SK-N-SH (cell line): Measurements from ENCODE around the gene CUBN. TPM values are rescaled to one million over a fixed set of nuclear protein-coding genes. Genes with fewer than 3 reads are reported as not detected.

Experiments used
- CTCF ChIA-PET: fragments of 300-600, 350-600 bp; formaldehyde crosslinking; extraction: SDS; loops from one replicate; lab custom pipeline; 2021; lab: Yijun Ruan, JAX
- POLR2A ChIA-PET: fragments of 350-600 bp; sonication (Branson Sonifier 250); formaldehyde crosslinking; extraction: SDS; loops from one replicate; lab custom pipeline; 2020; ENCODE audit warnings: antibody characterized with exemption, inconsistent platforms; lab: Yijun Ruan, JAX
- DNase-seq: peaks from one replicate; pipeline ENCODE4 v3.0.0; 2012
- H2AFZ ChIP-seq: fragments of 200-600 bp; sonication (generic); 2 replicates; pipeline ENCODE4 v1.8.1; 2016; ENCODE audit warnings: antibody characterized with exemption, mild to moderate bottlenecking, low read depth
- H3F3A ChIP-seq: fragments of 200-600 bp; sonication (generic); replicated peaks from 2 replicates; pipeline ENCODE3; 2016; ENCODE audit warnings: antibody characterized with exemption, mild to moderate bottlenecking; ENCODE audit not compliant: insufficient read depth
- H3K27ac ChIP-seq, 2 experiments: fragments of 200-500 bp in 1 of 2; fragments of 200-600 bp in 1 of 2; sonication (Bioruptor generic) in 1 of 2; sonication (generic), shearing (Covaris generic) in 1 of 2; 2 replicates each; pipeline versions ENCODE4 v1.5.1 to v1.6.1; 2014 to 2016; ENCODE audit warnings: low read depth in 2 of 2, inconsistent platforms in 1 of 2, low read length in 1 of 2, mild to moderate bottlenecking in 1 of 2, mixed read lengths in 1 of 2
- H3K27me3 ChIP-seq: fragments of 200-600 bp; sonication (generic), shearing (Covaris generic); 2 replicates; pipeline ENCODE4 v1.6.1; 2016; ENCODE audit warnings: mixed run types; ENCODE audit not compliant: insufficient read depth
- H3K36me3 ChIP-seq, 2 experiments: fragments of 200-500 bp in 1 of 2; fragments of 200-600 bp in 1 of 2; sonication (Bioruptor generic) in 1 of 2; sonication (generic) in 1 of 2; replicated peaks in 1 of 2; 2 replicates each; pipeline versions ENCODE3 to v1.5.1; 2014 to 2016; ENCODE audit warnings: low read length in 1 of 2, mild to moderate bottlenecking in 1 of 2; ENCODE audit not compliant: insufficient read depth in 2 of 2, control insufficient read depth in 1 of 2
- H3K4me1 ChIP-seq, 2 experiments: fragments of 200-500 bp in 1 of 2; fragments of 200-600 bp in 1 of 2; sonication (Bioruptor generic) in 1 of 2; sonication (generic), shearing (Covaris generic) in 1 of 2; 2 replicates each; pipeline versions ENCODE4 v1.5.1 to v1.6.1; 2014 to 2016; ENCODE audit warnings: low read depth in 1 of 2, low read length in 1 of 2, mixed run types in 1 of 2; ENCODE audit not compliant: insufficient read depth in 2 of 2, control insufficient read depth in 1 of 2
- H3K4me2 ChIP-seq: fragments of 200-600 bp; sonication (generic), shearing (Covaris generic); 2 replicates; pipeline ENCODE4 v1.6.1; 2017; ENCODE audit warnings: mixed run types
- H3K4me3 ChIP-seq, 2 experiments: fragments of 200-500 bp in 1 of 2; fragments of 200-600 bp in 1 of 2; sonication (Bioruptor generic) in 1 of 2; sonication (generic), shearing (Covaris generic) in 1 of 2; 2 replicates each; pipeline versions ENCODE4 v1.5.1 to v1.8.1; 2014 to 2016; ENCODE audit warnings: low read depth in 2 of 2, inconsistent platforms in 1 of 2, low read length in 1 of 2, mild to moderate bottlenecking in 1 of 2, mixed read lengths in 1 of 2, moderate library complexity in 1 of 2
- H3K79me2 ChIP-seq: fragments of 200-600 bp; sonication (generic); 2 replicates; pipeline ENCODE4 v1.8.1; 2017; ENCODE audit warnings: mild to moderate bottlenecking; ENCODE audit not compliant: insufficient read depth
- H3K9ac ChIP-seq: fragments of 200-600 bp; sonication (generic); 2 replicates; pipeline ENCODE4 v1.6.1; 2017; ENCODE audit warnings: mixed run types
- H3K9me2 ChIP-seq: fragments of 200-600 bp; sonication (generic); 2 replicates; pipeline ENCODE4 v1.6.1; 2017; ENCODE audit warnings: mixed run types
- H3K9me3 ChIP-seq: fragments of 200-600 bp; sonication (generic); 2 replicates; pipeline ENCODE4 v1.6.1; 2017; ENCODE audit warnings: mixed run types, mild to moderate bottlenecking, moderate library complexity
- H4K20me1 ChIP-seq: fragments of 200-600 bp; sonication (generic); 2 replicates; pipeline ENCODE4 v1.6.1; 2017; ENCODE audit warnings: mild to moderate bottlenecking, mixed run types; ENCODE audit not compliant: insufficient read depth
- CHD2 ChIP-seq: fragments of 150-350 bp; IDR thresholded peaks from 2 replicates; pipeline ENCODE4 v1.6.1; 2018; ENCODE audit warnings: low read length; ENCODE audit not compliant: partially characterized antibody
- ELF1 ChIP-seq: IDR thresholded peaks from 2 replicates; pipeline ENCODE4 v1.4.0; 2012
- EP300 ChIP-seq, 2 experiments: IDR thresholded peaks; 2 replicates each; pipeline versions ENCODE4 v1.4.0 to v1.6.1; 2012; ENCODE audit warnings: borderline replicate concordance in 1 of 2, low read depth in 1 of 2, low read length in 1 of 2
- FOXJ3 ChIP-seq: sonication (generic); formaldehyde crosslinking; IDR thresholded peaks from 2 replicates; pipeline ENCODE4 v1.5.1; 2020; ENCODE audit warnings: mild to moderate bottlenecking, missing genetic modification reagents
- FOXM1 ChIP-seq: IDR thresholded peaks from 2 replicates; pipeline ENCODE4 v1.4.0; 2012; ENCODE audit warnings: low read depth, mild to moderate bottlenecking
- GATA2 ChIP-seq: sonication (generic); formaldehyde crosslinking; IDR thresholded peaks from 2 replicates; pipeline ENCODE4 v1.5.0; 2020; ENCODE audit warnings: mild to moderate bottlenecking, missing genetic modification reagents
- JUND ChIP-seq: IDR thresholded peaks from 2 replicates; pipeline ENCODE4 v1.4.0; 2012
- NFIC ChIP-seq: IDR thresholded peaks from 2 replicates; pipeline ENCODE4 v1.4.0; 2012; ENCODE audit warnings: borderline replicate concordance
- NRF1 ChIP-seq: IDR thresholded peaks from 2 replicates; pipeline ENCODE4 v1.6.1; 2012; ENCODE audit warnings: low read depth, mild to moderate bottlenecking, low read length
- POLR2AphosphoS5 ChIP-seq: IDR thresholded peaks from 2 replicates; pipeline ENCODE4 v1.6.1; 2012; ENCODE audit warnings: low read depth, low read length
- RAD21 ChIP-seq: IDR thresholded peaks from 2 replicates; pipeline ENCODE4 v1.6.1; 2012; ENCODE audit warnings: mild to moderate bottlenecking, low read length
- RCOR1 ChIP-seq: fragments of 150-350 bp; IDR thresholded peaks from 2 replicates; pipeline ENCODE4 v1.6.1; 2017; ENCODE audit warnings: antibody characterized with exemption, low read length
- TCF12 ChIP-seq: IDR thresholded peaks from 2 replicates; pipeline ENCODE4 v1.4.0; 2012
- TEAD4 ChIP-seq: IDR thresholded peaks from 2 replicates; pipeline ENCODE4 v1.4.0; 2012; ENCODE audit warnings: mild to moderate bottlenecking, borderline replicate concordance; ENCODE audit not compliant: insufficient read depth
- YY1 ChIP-seq: IDR thresholded peaks from 2 replicates; pipeline ENCODE4 v1.4.0; 2012; ENCODE audit warnings: low read depth, mild to moderate bottlenecking
- WGBS: methylation state at CpG from one replicate; pipeline ENCODE4 v1.1.6; 2017; ENCODE audit warnings: low lambda C conversion rate; 5-methylcytosine and 5-hydroxymethylcytosine counted together
- polyA plus RNA-seq, 3 experiments: library from polyadenylated mRNA; depleted of rRNA; stranded (reverse); fragments of >200 nt; gene quantifications; 2 replicates each; pipeline ENCODE4 v1.2.3, GENCODE V29; 2012
- TF ChIP-seq, protein P1 (sequence below): IDR thresholded peaks from 2 replicates; pipeline ENCODE4 v1.4.0; 2012; ENCODE audit warnings: low read depth, borderline replicate concordance
- TF ChIP-seq, protein P2 (sequence below): IDR thresholded peaks from 2 replicates; pipeline ENCODE4; 2012
- TF ChIP-seq, protein P3 (sequence below): fragments of 200-600 bp; sonication (generic); IDR thresholded peaks from 2 replicates; pipeline ENCODE4 v1.6.1; 2017; ENCODE audit warnings: antibody characterized with exemption, mild to moderate bottlenecking, moderate library complexity

CUBN gene
- polyA plus RNA-seq, 1 of the 3 experiments (the other 2 are of a cell fraction): 2.4 TPM

DNA sequence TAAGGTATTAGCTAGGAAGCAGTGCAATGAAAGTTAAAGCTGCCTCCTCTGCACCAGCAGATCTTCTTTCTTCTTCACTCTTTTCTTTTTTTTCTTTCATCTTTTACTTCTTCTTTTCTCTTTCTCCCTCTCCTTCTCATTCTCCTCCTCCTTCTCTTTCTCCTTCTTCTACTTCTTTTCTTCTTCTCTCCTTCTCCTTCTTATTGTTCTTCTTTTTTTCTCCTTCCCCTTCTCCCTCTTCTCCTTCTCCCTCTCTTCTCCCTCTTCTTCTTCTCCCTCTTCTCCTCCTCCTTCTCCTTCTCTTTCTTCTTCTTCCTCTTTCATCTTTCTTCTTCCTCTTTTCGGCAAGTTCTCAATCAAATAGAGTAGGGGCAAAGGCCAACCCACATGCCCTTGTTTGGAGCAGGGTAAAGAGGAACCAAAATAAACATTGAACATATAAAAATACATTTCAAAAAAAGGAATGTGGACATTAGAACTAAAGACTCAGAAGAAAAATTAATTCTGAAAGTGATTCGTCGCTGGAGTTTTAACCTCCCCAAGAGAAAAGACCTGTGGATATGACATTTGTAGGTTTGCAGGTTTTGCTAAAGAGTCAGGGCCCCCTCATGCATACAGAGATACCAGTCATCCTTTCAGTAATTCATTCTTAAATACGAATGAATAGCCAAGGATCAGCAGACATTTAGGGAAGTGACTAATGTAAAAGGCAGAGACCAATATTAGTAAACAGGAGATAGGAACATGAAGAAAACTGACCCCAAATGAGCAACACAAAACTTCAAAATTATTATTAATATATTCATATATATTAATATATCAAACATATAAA lies 219.4 kb downstream of the CUBN start:
- Histone ChIP-seq H2AFZ (0 out of 2 replicates have a peak overlapping the region, but pooled peaks have one; percentile 16), H4K20me1 (no peaks in the 10 kb centered on the region), H3K4me1 (peaks cover 0 to 5% of the 10 kb centered on the region in 2 experiments; a peak in 3 of 4 replicates), H3K9me3 (no peaks in the 10 kb centered on the region), H3K27me3 (no peaks in the 10 kb centered on the region), H3K4me3 (no peak overlapping the region), H3K4me2 (no peak overlapping the region), H3F3A (peaks cover 15% of the 10 kb centered on the region), H3K27ac (peak overlapping the region; percentile 21 to 80), H3K9ac (no peak overlapping the region), H3K9me2 (no peaks in the 10 kb centered on the region), H3K79me2 (no peaks in the 10 kb centered on the region), H3K36me3 (no peaks in the 10 kb centered on the region)
- ChIA-PET POLR2A (no interaction called here), CTCF (interaction anchor here (1.2 to 1.3 kb wide), 2 partner anchors 57 to 82 kb away, joined by 3 to 5 read pairs; no protein-coding TSS in a partner anchor)
- no peak for DNase-seq
- TF ChIP-seq NRF1: no peak
- TF ChIP-seq, protein P1, sequence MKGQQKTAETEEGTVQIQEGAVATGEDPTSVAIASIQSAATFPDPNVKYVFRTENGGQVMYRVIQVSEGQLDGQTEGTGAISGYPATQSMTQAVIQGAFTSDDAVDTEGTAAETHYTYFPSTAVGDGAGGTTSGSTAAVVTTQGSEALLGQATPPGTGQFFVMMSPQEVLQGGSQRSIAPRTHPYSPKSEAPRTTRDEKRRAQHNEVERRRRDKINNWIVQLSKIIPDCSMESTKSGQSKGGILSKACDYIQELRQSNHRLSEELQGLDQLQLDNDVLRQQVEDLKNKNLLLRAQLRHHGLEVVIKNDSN: no peak
- no peak for TF ChIP-seq YY1
- no peak for TF ChIP-seq TEAD4
- TF ChIP-seq, protein P2, sequence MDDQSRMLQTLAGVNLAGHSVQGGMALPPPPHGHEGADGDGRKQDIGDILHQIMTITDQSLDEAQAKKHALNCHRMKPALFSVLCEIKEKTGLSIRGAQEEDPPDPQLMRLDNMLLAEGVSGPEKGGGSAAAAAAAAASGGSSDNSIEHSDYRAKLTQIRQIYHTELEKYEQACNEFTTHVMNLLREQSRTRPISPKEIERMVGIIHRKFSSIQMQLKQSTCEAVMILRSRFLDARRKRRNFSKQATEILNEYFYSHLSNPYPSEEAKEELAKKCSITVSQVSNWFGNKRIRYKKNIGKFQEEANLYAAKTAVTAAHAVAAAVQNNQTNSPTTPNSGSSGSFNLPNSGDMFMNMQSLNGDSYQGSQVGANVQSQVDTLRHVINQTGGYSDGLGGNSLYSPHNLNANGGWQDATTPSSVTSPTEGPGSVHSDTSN: no peak
- no peak for TF ChIP-seq RCOR1
- TF ChIP-seq EP300 (IDR thresholded peaks at IDR 0.05; ENCODE audit: borderline replicate concordance in 1 of 2, low read depth in 1 of 2, low read length in 1 of 2): no peak
- WGBS: 71% methylated on average over 4 of the region's 4 CpGs

DNA sequence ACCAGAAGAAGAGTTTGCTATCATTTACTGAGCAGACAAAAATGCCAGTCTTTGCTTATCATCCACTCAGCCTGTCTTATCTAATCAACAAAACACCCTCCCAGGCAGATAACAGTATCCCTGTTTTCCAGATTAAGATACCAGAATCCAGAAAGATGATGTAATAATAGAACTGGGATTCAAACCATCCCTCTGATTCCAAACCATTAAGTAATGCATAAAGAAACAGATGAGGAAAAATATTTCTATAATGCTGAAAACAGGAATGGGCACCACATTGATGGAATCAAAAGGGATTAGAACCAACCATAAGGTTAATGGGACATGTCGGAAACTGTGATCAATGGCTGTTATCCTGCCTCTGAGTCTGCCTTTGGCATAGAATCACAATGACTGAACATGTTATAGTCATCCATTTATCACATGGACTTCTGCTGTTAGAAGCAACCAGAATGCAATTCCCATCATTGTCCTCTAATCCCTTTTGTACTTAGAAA lies 220.3 kb downstream of the CUBN start:
- Histone ChIP-seq H3K9me2 (no peaks in the 10 kb centered on the region), H3K27me3 (no peaks in the 10 kb centered on the region), H3K4me3 (no peak overlapping the region), H3K4me1 (peaks cover 0 to 5% of the 10 kb centered on the region in 2 experiments; a peak in 3 of 4 replicates), H3K36me3 (no peaks in the 10 kb centered on the region), H3K27ac (peak overlapping the region; percentile 21 to 80), H3F3A (peaks cover 15% of the 10 kb centered on the region), H3K79me2 (no peaks in the 10 kb centered on the region), H3K4me2 (no peak overlapping the region), H2AFZ (no peak overlapping the region), H3K9ac (no peak overlapping the region), H3K9me3 (no peaks in the 10 kb centered on the region), H4K20me1 (no peaks in the 10 kb centered on the region)
- DNase-seq: peak; percentile 64
- WGBS: 78% methylated on average over 1 of the region's 1 CpG
- ChIA-PET POLR2A (no interaction called here), CTCF (interaction anchor here (1.2 to 1.3 kb wide), 2 partner anchors 56 to 81 kb away, joined by 3 to 5 read pairs; no protein-coding TSS in a partner anchor)
- TF ChIP-seq TCF12 (peak; percentile 78), RAD21 (no peak; the same call in 1 of the 2 replicates), JUND (peak; percentile 55), EP300 (IDR thresholded peaks at IDR 0.05; ENCODE audit: borderline replicate concordance in 1 of 2, low read depth in 1 of 2, low read length in 1 of 2) (peak; percentile 76 to 96), NFIC (0 out of 2 replicates have a peak, but pooled peaks have one; percentile 12), FOXJ3 (CRISPR knock-in tag) (peak; percentile 86), POLR2AphosphoS5 (0 out of 2 replicates have a peak, but pooled peaks have one; percentile 27), FOXM1 (peak; percentile 40; the same call in 1 of the 2 replicates), RCOR1 (peak; percentile 99), TEAD4 (peak; percentile 65), ELF1 (no peak), GATA2 (CRISPR knock-in tag) (peak; percentile 97), CHD2 (peak; percentile 74)
- TF ChIP-seq, protein P3, sequence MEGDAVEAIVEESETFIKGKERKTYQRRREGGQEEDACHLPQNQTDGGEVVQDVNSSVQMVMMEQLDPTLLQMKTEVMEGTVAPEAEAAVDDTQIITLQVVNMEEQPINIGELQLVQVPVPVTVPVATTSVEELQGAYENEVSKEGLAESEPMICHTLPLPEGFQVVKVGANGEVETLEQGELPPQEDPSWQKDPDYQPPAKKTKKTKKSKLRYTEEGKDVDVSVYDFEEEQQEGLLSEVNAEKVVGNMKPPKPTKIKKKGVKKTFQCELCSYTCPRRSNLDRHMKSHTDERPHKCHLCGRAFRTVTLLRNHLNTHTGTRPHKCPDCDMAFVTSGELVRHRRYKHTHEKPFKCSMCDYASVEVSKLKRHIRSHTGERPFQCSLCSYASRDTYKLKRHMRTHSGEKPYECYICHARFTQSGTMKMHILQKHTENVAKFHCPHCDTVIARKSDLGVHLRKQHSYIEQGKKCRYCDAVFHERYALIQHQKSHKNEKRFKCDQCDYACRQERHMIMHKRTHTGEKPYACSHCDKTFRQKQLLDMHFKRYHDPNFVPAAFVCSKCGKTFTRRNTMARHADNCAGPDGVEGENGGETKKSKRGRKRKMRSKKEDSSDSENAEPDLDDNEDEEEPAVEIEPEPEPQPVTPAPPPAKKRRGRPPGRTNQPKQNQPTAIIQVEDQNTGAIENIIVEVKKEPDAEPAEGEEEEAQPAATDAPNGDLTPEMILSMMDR: no peak
- TF ChIP-seq, protein P1: no peak
- TF ChIP-seq, protein P2: peak; percentile 64
